ENCODE results near the gene PBX3.

GRCh38 chr9:125747053-125747764 is at the start of gene PBX3:
- TF ChIP-seq CTCF (conservative IDR thresholded peaks at IDR 0.05; ENCODE audit: low read length) (no peak), EZH2phosphoT487 (IDR thresholded peaks at IDR 0.05; ENCODE audit: borderline replicate concordance, low read depth, low read length) (no peak)

All from OCI-LY7 (cell line).